Measurements from ENCODE around the gene AGER. TPM values are rescaled to one million over a fixed set of nuclear protein-coding genes. Genes with fewer than 3 reads are reported as not detected.

The AGER gene
- total and polyA plus RNA-seq, 2 of the 4 experiments (the other 2 are of a cell fraction): 0.18 to 4.2 TPM

GRCh38 chr6:32151181-32151862 is 32.7 kb downstream of the AGER start:
- Histone ChIP-seq H4K8ac (ENCODE audit: low read depth in 2 of 2, low read length in 2 of 2) (no peak overlapping the region), H2AFZ (replicated peaks; ENCODE audit: low read length, poor library complexity) (peak overlapping the region; percentile 73), H2BK20ac (ENCODE audit: low read depth, low read length) (no peak overlapping the region; the same call in 1 of the 2 replicates), H3K27me3 (ENCODE audit: control insufficient read depth, insufficient read depth, low read length) (peaks cover 20% of the 10 kb centered on the region), H3K27ac (ENCODE audit: insufficient read depth, low read length) (no peak overlapping the region), H3K18ac (ENCODE audit: low read depth, low read length) (no peak overlapping the region), H3K23ac (ENCODE audit: low read depth, low read length) (no peak overlapping the region), H3K56ac (ENCODE audit: extremely low read depth, insufficient read depth, low read length) (no peak overlapping the region), H2BK120ac (ENCODE audit: low read depth, low read length) (no peak overlapping the region), H3K9ac (ENCODE audit: low read depth, low read length) (peak overlapping the region; percentile 15), H3K36me3 (ENCODE audit: control insufficient read depth, insufficient read depth, low read length) (peaks cover 2% of the 10 kb centered on the region; the same call in 1 of the 2 replicates), H2BK15ac (ENCODE audit: low read depth, low read length) (no peak overlapping the region), H2BK5ac (ENCODE audit: low read depth, low read length, poor library complexity, severe bottlenecking) (no peak overlapping the region), H4K5ac (ENCODE audit: low read depth, low read length) (no peak overlapping the region), H3K9me3 (ENCODE audit: control insufficient read depth, insufficient read depth, low read length) (peaks cover 2% of the 10 kb centered on the region; the same call in 1 of the 2 replicates), H2AK5ac (ENCODE audit: low read depth, low read length) (0 out of 2 replicates have a peak overlapping the region, but pooled peaks have one; percentile 25), H3K4me2 (ENCODE audit: low read depth, low read length) (peak overlapping the region; percentile 85), H3K9me1 (ENCODE audit: insufficient read depth, low read length) (0 out of 2 replicates have a peak, but pooled peaks cover 4% of the 10 kb centered on the region), H3K14ac (replicated peaks; ENCODE audit: low read depth, low read length) (0 out of 2 replicates have a peak overlapping the region, but pooled peaks have one; percentile 12), H4K91ac (ENCODE audit: insufficient read depth, low read depth, low read length) (no peak overlapping the region), H2AK9ac (replicated peaks; ENCODE audit: low read depth, low read length, poor library complexity) (peak overlapping the region; percentile 48), H3K79me1 (ENCODE audit: low read depth in 1 of 2, low read length in 2 of 2) (peaks cover 6 to 34% of the 10 kb centered on the region in 2 experiments), H3K4ac (ENCODE audit: low read depth, low read length) (no peak overlapping the region; the same call in 1 of the 2 replicates), H3K4me1 (ENCODE audit: control insufficient read depth, insufficient read depth, low read length) (peaks cover 24% of the 10 kb centered on the region), H3K4me3 (ENCODE audit: insufficient read depth, low read depth, low read length) (peak overlapping the region; percentile 46), H4K20me1 (ENCODE audit: insufficient read depth, low read length) (no peaks in the 10 kb centered on the region)
- no CpG with 5 or more reads among the region's 8 CpGs for WGBS, 2 experiments (ENCODE audit: extremely low coverage in 2 of 2, insufficient read length in 1 of 2)
- ChIA-PET POLR2A (ENCODE audit: unreplicated experiment) (no interaction called here), CTCF (no interaction called here)
- intact Hi-C loops (cut with micrococcal nuclease): loop anchor here (5.0 to 10.0 kb wide), 2 partner anchors 107 to 249 kb away; partner anchors contain the start of gene ZBTB12
- dilution Hi-C loops (cut with HindIII; ENCODE audit: low sequenced_read_pairs, unreplicated experiment): no loop called here
- no TSS peak for BruUV-seq (replicated peaks)
- in situ Hi-C loops (cut with MboI; ENCODE audit: low sequenced_read_pairs): no loop called here
- ATAC-seq (ENCODE audit: low read depth): no peak
- no peak for TF ChIP-seq MAFK (IDR thresholded peaks at IDR 0.05; ENCODE audit: low read depth, low read length)
- TF ChIP-seq MAZ (IDR thresholded peaks at IDR 0.05; ENCODE audit: borderline replicate concordance, low read depth, low read length): no peak
- no peak for TF ChIP-seq ELK1 (IDR thresholded peaks at IDR 0.05; ENCODE audit: borderline replicate concordance, low read depth, low read length)
- no peak for TF ChIP-seq CHD1 (IDR thresholded peaks at IDR 0.05; ENCODE audit: low read depth, low read length)
- TF ChIP-seq CEBPB (IDR thresholded peaks at IDR 0.05; ENCODE audit: low read depth, low read length): no peak
- TF ChIP-seq RAD21 (IDR thresholded peaks at IDR 0.05; ENCODE audit: low read length): no peak
- TF ChIP-seq SMC3 (IDR thresholded peaks at IDR 0.05; ENCODE audit: low read depth, low read length): no peak
- no peak for TF ChIP-seq CTCF (conservative IDR thresholded peaks at IDR 0.05; ENCODE audit: low read depth, low read length)
- TF ChIP-seq RCOR1 (IDR thresholded peaks at IDR 0.05; ENCODE audit: insufficient replicate concordance, low read length): no peak
- TF ChIP-seq RFX5 (IDR thresholded peaks at IDR 0.05; ENCODE audit: low read depth, low read length): no peak
- no peak for TF ChIP-seq NFE2L2 (IDR thresholded peaks at IDR 0.05; ENCODE audit: low read depth, low read length)
- TF ChIP-seq POLR2A (IDR thresholded peaks at IDR 0.05; ENCODE audit: low read depth, low read length): no peak
- TF ChIP-seq USF2 (IDR thresholded peaks at IDR 0.05; ENCODE audit: low read depth, low read length): no peak
- TF ChIP-seq FOS (IDR thresholded peaks at IDR 0.05; ENCODE audit: low read depth, low read length): no peak
- DNase-seq: no peak

Measured in IMR-90 (cell line).